GM12875 (cell line): ENCODE data around the gene RASL10A.
"Not testable (repeated sequence)": the region's sequence is repeated elsewhere in the genome, so short reads cannot be mapped to it uniquely, and the experiment has no call there.

Source experiments
- H3K4me3 ChIP-seq: one replicate; pipeline ENCODE4 v1.5.1; 2011; ENCODE audit warnings: low read depth, low read length, control low read depth
- TF ChIP-seq, protein P1 (sequence below): IDR thresholded peaks from 2 replicates; pipeline ENCODE4 v1.5.1; 2011; ENCODE audit warnings: low read depth, mild to moderate bottlenecking, control low read depth, inconsistent platforms, low read length, moderate library complexity, borderline replicate concordance; ENCODE audit not compliant: insufficient read depth

Gene RASL10A, protein sequence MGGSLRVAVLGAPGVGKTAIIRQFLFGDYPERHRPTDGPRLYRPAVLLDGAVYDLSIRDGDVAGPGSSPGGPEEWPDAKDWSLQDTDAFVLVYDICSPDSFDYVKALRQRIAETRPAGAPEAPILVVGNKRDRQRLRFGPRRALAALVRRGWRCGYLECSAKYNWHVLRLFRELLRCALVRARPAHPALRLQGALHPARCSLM

DNA sequence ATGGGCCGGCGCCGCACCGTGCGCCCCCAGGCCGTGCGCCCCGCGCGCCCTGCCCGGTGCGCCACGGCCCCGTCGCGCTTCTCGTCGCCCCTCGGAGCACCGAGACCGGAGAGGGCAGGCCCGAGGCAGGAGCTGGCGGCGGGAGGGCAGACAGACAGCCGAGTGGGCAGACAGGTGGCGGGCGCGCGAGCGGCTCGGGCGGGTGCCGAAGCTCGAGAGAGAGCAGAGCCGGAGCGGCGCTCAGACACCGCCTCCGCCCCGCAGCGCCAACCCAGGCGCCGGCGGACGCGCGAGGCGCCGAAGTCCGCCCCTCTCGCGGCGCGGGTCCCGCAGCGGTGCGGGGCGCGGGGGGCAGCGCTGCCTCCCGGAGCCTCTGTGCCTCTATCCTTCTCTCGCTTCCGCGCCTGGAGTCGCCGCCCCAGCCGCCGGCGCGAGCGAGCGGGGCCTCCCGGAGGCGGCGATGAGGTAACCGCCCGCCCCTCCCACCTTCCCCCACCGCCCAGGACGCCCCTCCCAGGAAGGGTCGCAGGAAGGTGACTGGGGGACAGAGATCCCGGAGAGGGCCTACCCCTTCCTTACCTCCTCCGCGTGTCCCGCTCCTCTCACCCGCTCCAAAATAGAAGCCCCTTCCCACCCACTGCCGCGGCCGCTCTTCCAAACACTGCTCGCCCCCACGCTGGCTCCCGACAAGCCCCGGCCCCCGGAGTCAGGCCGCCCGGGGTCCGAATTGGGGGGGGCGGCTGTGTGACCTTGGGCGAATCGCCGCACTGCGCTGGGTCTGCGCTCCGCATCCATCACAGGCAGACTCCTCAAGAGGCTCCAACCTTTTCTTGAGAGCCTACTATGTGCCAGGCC is at the start of gene RASL10A:
TSS of gene RASL10A (minus strand) at position 412 of the 855 bp plus-strand sequence. CDS start 451 bp downstream, outside the sequence.
- no peak within 1 kb of the TSS for H3K4me3 ChIP-seq

DNA sequence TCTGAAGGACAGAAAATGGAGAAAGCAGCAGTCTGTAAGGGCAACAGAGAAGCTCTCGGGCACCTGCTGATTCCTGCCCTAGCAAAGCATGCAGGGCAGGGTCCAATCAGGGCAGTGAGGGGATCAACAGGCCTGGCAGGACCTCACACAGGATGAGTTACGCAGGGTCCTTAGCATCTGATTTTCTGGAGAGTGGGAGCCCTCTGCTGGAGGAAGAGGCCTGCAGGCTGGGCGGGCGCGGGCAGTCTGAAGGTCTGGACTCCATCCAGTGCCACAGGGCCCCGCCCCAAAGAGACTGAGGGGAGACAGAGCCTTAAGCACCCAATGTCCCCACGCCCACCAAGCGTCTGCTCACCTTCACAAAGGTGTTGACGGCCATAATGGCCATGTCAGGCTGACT is 44.0 kb upstream of the RASL10A start:
- no peak overlapping the region for H3K4me3 ChIP-seq
- TF ChIP-seq, protein P1, sequence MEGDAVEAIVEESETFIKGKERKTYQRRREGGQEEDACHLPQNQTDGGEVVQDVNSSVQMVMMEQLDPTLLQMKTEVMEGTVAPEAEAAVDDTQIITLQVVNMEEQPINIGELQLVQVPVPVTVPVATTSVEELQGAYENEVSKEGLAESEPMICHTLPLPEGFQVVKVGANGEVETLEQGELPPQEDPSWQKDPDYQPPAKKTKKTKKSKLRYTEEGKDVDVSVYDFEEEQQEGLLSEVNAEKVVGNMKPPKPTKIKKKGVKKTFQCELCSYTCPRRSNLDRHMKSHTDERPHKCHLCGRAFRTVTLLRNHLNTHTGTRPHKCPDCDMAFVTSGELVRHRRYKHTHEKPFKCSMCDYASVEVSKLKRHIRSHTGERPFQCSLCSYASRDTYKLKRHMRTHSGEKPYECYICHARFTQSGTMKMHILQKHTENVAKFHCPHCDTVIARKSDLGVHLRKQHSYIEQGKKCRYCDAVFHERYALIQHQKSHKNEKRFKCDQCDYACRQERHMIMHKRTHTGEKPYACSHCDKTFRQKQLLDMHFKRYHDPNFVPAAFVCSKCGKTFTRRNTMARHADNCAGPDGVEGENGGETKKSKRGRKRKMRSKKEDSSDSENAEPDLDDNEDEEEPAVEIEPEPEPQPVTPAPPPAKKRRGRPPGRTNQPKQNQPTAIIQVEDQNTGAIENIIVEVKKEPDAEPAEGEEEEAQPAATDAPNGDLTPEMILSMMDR: no peak

More for the DNA sequence above, at the start of gene RASL10A:
- TF ChIP-seq, protein P1: no peak

DNA sequence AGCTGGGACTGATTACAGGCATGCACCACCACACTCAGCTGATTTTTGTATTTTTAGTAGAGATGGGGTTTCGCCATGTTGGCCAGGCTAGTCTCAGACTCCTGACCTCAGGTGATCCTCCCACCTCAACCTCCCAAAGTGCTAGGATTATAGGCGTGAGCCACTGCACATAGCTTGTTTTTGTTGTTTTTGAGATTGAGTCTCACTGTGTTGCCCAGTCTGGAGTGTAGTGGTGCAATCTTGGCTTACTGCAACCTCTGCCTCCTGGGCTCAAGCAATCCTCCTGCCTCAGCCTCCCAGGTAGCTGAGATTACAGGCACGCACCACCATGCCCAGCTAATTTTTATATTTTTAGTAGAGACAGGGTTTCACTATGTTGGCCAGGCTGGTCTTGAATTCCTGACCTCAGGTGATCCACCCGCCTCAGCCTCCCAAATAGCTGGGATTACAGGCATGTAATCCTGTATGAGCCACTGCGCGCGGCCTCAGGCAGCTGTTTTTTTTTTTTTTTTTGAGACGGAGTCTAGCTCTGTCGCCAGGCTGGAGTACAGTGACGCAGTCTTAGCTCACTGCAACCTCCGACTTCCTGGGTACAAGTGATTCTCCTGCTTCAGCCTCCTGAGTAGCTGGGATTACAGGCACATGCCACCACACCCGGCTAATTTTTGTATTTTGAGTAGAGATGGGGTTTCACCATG is 41.8 kb upstream of the RASL10A start:
- not testable (repeated sequence) for H3K4me3 ChIP-seq

DNA sequence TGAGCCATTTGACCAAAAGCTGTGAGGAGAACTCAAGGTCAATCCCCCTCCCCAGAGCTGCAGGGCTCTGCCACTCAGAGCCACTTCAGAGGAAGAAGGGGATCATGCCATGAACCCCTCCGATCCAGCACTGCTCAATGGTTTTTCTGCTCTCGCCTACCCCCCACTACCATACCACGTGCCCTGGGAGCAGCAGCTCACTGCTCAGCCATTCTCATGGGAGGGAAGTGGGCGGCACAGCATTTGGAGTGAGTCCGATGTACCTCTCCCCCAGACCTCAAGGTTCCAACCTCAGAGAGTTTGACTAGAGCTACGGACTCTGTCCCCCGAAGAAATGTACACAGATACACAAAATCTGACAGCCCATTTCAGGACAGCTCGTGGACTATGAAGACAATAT is 38.4 kb upstream of the RASL10A start:
- no peak overlapping the region for H3K4me3 ChIP-seq
- TF ChIP-seq, protein P1: no peak

DNA sequence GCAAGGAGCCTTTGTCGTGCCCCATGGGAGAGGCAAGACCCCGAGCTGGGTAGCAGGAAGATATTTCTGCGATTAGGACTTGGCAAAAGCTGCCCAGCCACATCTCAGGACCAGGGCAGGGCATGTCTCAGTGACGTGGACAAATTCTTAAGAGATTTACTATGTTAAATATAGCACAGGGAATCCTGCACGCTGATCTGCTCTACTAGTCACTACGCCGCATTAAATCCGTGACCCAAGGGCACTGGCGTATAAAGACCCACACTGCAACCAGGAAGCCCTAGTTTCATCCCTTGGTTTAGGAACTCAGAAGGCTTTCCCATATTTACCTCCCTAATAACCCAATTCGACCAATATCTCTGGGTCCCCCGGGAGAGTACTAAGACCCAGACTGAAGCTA is 37.8 kb upstream of the RASL10A start:
- no peak overlapping the region for H3K4me3 ChIP-seq
- TF ChIP-seq, protein P1: no peak

DNA sequence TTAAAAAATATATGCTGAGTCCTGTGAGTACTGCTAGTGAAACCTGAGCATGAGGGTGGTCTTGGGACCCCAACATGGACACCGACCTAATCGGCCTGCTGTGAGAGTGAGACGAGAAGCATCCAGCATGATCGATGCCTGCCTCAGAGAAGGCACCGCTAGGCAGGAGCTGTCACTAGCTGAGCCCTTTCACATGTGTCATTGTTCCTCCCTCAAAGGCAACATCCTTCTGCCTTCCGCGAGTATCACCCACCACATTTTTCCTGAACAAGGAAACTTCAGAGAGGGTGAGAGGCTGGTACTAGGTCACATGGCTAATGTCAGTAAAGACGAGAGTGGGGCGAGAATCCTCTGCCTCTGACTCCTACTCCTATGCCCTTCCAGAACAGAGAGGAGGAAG is 37.3 kb upstream of the RASL10A start:
- TF ChIP-seq, protein P1: no peak
- no peak overlapping the region for H3K4me3 ChIP-seq

DNA sequence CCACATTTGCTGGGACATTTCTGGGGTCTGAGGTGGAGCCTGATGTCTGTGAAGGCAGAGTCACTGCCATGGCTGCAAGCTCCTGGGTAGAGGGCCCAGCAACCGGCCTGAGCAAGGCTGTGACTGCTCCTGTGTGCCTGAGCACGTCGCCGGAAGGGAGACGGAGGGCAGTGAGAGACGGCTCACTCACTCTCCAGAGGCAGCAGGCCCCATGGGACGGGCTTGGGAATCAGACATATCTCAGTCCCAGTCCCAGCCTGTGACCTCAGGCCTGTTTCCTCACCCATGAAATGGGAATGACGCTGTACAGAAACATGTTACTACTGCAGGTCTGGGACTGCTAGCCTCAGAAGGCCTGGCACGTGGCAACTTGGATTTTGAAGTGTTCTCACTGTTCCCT is 36.4 kb upstream of the RASL10A start:
- TF ChIP-seq, protein P1: no peak
- H3K4me3 ChIP-seq: no peak overlapping the region
